ENCODE results near the gene GRIK2.

GRIK2 gene

GRCh38 chr6:101400326-101401135 is 7.0 kb downstream of the GRIK2 start:
- DNase-seq (ENCODE audit: low read depth in 3 of 3), result no peak

- no peak for DNase-seq (ENCODE audit: low read depth in 3 of 3)
Measured at GRCh38 chr6:101401171-101401570, 7.7 kb downstream of the GRIK2 start.

- no peak for DNase-seq (ENCODE audit: low read depth in 3 of 3)
Measured at GRCh38 chr6:101401792-101402621, 8.5 kb downstream of the GRIK2 start.

- DNase-seq (ENCODE audit: low read depth in 3 of 3), result no peak
Measured at GRCh38 chr6:101402622-101403031, 9.1 kb downstream of the GRIK2 start.

- DNase-seq (ENCODE audit: low read depth in 3 of 3), result no peak
Measured at GRCh38 chr6:101403216-101403945, 9.9 kb downstream of the GRIK2 start.

- DNase-seq (ENCODE audit: low read depth in 3 of 3), result no peak
Measured at GRCh38 chr6:101404775-101405174, 11.3 kb downstream of the GRIK2 start.

GRCh38 chr6:101413773-101414172 is 20.3 kb downstream of the GRIK2 start:
- DNase-seq (ENCODE audit: low read depth in 3 of 3), result no peak

- DNase-seq (ENCODE audit: low read depth in 3 of 3), result no peak
Measured at GRCh38 chr6:101417900-101418299, 24.4 kb downstream of the GRIK2 start.

GRCh38 chr6:101422251-101422650 is 28.7 kb downstream of the GRIK2 start:
- DNase-seq (ENCODE audit: low read depth in 3 of 3), result no peak

GRCh38 chr6:101422811-101423210 is 29.3 kb downstream of the GRIK2 start:
- DNase-seq (ENCODE audit: low read depth in 3 of 3), result no peak

- DNase-seq (ENCODE audit: low read depth in 3 of 3), result no peak
Measured at GRCh38 chr6:101429270-101429669, 35.8 kb downstream of the GRIK2 start.

- no peak for DNase-seq (ENCODE audit: low read depth in 3 of 3)
Measured at GRCh38 chr6:101429845-101430244, 36.3 kb downstream of the GRIK2 start.

GRCh38 chr6:101433141-101433540 is 39.6 kb downstream of the GRIK2 start:
- DNase-seq (ENCODE audit: low read depth in 3 of 3), result no peak

- DNase-seq (ENCODE audit: low read depth in 3 of 3), result no peak
Measured at GRCh38 chr6:101434601-101435000, 41.1 kb downstream of the GRIK2 start.

GRCh38 chr6:101435038-101435437 is 41.5 kb downstream of the GRIK2 start:
- no peak for DNase-seq (ENCODE audit: low read depth in 3 of 3)

GRCh38 chr6:101439790-101440189 is 46.3 kb downstream of the GRIK2 start:
- no peak for DNase-seq (ENCODE audit: low read depth in 3 of 3)

- no peak for DNase-seq (ENCODE audit: low read depth in 3 of 3)
Measured at GRCh38 chr6:101443315-101443714, 49.8 kb downstream of the GRIK2 start.

GRCh38 chr6:101444717-101445116 is 51.2 kb downstream of the GRIK2 start:
- no peak for DNase-seq (ENCODE audit: low read depth in 3 of 3)

- no peak for DNase-seq (ENCODE audit: low read depth in 3 of 3)
Measured at GRCh38 chr6:101445527-101445926, 52.0 kb downstream of the GRIK2 start.

- DNase-seq (ENCODE audit: low read depth in 3 of 3), result no peak
Measured at GRCh38 chr6:101450901-101451300, 57.4 kb downstream of the GRIK2 start.

GRCh38 chr6:101451981-101452380 is 58.5 kb downstream of the GRIK2 start:
- DNase-seq (ENCODE audit: low read depth in 3 of 3), result no peak

- no peak for DNase-seq (ENCODE audit: low read depth in 3 of 3)
Measured at GRCh38 chr6:101453221-101453620, 59.7 kb downstream of the GRIK2 start.
